Embryonic facial prominence (tissue), 1 donor: ENCODE results near the gene MTARC2.
A peak's percentile ranks its signal among the peaks of the same experiment; 100 is the strongest.

ENCODE experiments used
- DNase-seq: peaks from one replicate; pipeline ENCODE4 v3.0.0-alpha.2; 2016; ENCODE audit errors: extremely low spot score

Gene MTARC2

GRCh38 chr1:220800262-220800661 lies 52.1 kb downstream of the MTARC2 start:
- no peak for DNase-seq

- DNase-seq = no peak
Observed at GRCh38 chr1:220803401-220804201, 55.5 kb downstream of the MTARC2 start.

- no peak for DNase-seq
Observed at GRCh38 chr1:220804202-220804586, 56.1 kb downstream of the MTARC2 start.

GRCh38 chr1:220806408-220806807 lies 58.3 kb downstream of the MTARC2 start:
- no peak for DNase-seq

GRCh38 chr1:220807726-220808125 lies 59.6 kb downstream of the MTARC2 start:
- no peak for DNase-seq

GRCh38 chr1:220808345-220809186 lies 60.4 kb downstream of the MTARC2 start:
- DNase-seq = no peak

- no peak for DNase-seq
Observed at GRCh38 chr1:220809187-220809550, 61.0 kb downstream of the MTARC2 start.

GRCh38 chr1:220809704-220810103 lies 61.6 kb downstream of the MTARC2 start:
- DNase-seq = no peak

- DNase-seq = peak; percentile 71
Observed at GRCh38 chr1:220810179-220810653, 62.1 kb downstream of the MTARC2 start.

GRCh38 chr1:220810963-220811362 lies 62.8 kb downstream of the MTARC2 start:
- no peak for DNase-seq

- DNase-seq = no peak
Observed at GRCh38 chr1:220811695-220812094, 63.6 kb downstream of the MTARC2 start.

- DNase-seq = no peak
Observed at GRCh38 chr1:220812308-220812707, 64.2 kb downstream of the MTARC2 start.

GRCh38 chr1:220813013-220813412 lies 64.9 kb downstream of the MTARC2 start:
- DNase-seq = no peak

- DNase-seq = no peak
Observed at GRCh38 chr1:220815409-220815808, 67.3 kb downstream of the MTARC2 start.

GRCh38 chr1:220817907-220818306 lies 69.8 kb downstream of the MTARC2 start:
- DNase-seq = no peak

- DNase-seq = no peak
Observed at GRCh38 chr1:220818421-220819173, 70.5 kb downstream of the MTARC2 start.

GRCh38 chr1:220819467-220820026 lies 71.4 kb downstream of the MTARC2 start:
- DNase-seq = no peak

- no peak for DNase-seq
Observed at GRCh38 chr1:220824031-220824989, 76.2 kb downstream of the MTARC2 start.

GRCh38 chr1:220825819-220826551 lies 77.9 kb downstream of the MTARC2 start:
- DNase-seq = no peak

GRCh38 chr1:220826729-220827128 lies 78.6 kb downstream of the MTARC2 start:
- no peak for DNase-seq
